Activated CD4-positive, alpha-beta T cell treated with anti-CD3 and anti-CD28 coated beads, Interleukin-2, amount 10 ng/mL, durations not matched to agents 7 days and 5 days (primary cell): ENCODE measurements around the gene LPP. TPM values are rescaled to one million over a fixed set of nuclear protein-coding genes. Genes with fewer than 3 reads are reported as not detected.

Experiments used
- CTCF ChIA-PET: fragments of 350-600 bp; sonication (Branson Sonifier 250); formaldehyde crosslinking; loops from one replicate; lab custom pipeline; 2021; ENCODE audit warnings: antibody characterized with exemption; lab: Charles Lee
- POLR2A ChIA-PET: fragments of 350-600 bp; sonication (Branson Sonifier 250); formaldehyde crosslinking; loops from one replicate; lab custom pipeline; 2021; ENCODE audit warnings: antibody characterized with exemption; lab: Charles Lee
- DNase-seq: peaks from one replicate; pipeline ENCODE4 v3.0.0-alpha.2; 2020
- H3K27ac Mint-ChIP-seq: one replicate; pipeline ENCODE4 v1.8.0; 2021; ENCODE audit warnings: mild to moderate bottlenecking, moderate library complexity, mixed read lengths
- H3K27me3 Mint-ChIP-seq: one replicate; pipeline ENCODE4 v1.8.0; 2021; ENCODE audit warnings: mixed read lengths
- H3K36me3 Mint-ChIP-seq: one replicate; pipeline ENCODE4 v1.8.0; 2021; ENCODE audit warnings: low read depth, mixed read lengths
- H3K4me1 Mint-ChIP-seq: one replicate; pipeline ENCODE4 v1.8.0; 2021; ENCODE audit warnings: mixed read lengths
- H3K4me3 Mint-ChIP-seq: one replicate; pipeline ENCODE4 v1.8.0; 2021; ENCODE audit warnings: mild to moderate bottlenecking, moderate library complexity, mixed read lengths
- H3K9me3 Mint-ChIP-seq: one replicate; pipeline ENCODE4 v1.8.0; 2021; ENCODE audit warnings: mixed read lengths
- total RNA-seq, 2 experiments: library from RNA; stranded (reverse); gene quantifications; one replicate each; pipeline ENCODE4 v1.2.3, GENCODE V29; 2021

The LPP gene
- total RNA-seq, 2 experiments from 2014 or later: 63.6 to 70.3 TPM

DNA sequence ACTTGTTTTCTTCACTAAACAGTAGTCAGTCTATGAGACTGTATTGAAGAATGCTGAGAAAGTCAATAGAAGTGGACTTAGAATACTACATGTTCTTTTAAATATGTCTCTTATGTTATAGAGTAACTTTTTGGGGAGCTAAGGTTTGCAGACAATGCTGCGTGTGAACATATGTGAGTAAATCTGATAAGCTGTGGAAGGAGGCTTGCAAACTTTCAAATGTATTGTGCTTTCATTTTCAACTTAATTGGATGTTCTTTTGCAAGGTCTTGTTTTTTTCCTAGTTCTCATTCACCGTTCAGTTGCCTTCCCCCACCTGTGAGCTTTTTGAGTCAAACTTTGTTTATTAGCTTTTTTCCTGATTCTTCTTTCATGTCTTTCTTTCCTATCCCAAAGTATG, 176.2 kb downstream of the LPP start:
- CTCF ChIA-PET: interaction anchor here (1.3 to 1.9 kb wide), 2 partner anchors 13 to 590 kb away, joined by 4 to 6 read pairs; no protein-coding TSS in a partner anchor
- H3K27ac Mint-ChIP-seq: peak overlapping the region; percentile 79
- H3K4me3 Mint-ChIP-seq: peak overlapping the region; percentile 2

DNA sequence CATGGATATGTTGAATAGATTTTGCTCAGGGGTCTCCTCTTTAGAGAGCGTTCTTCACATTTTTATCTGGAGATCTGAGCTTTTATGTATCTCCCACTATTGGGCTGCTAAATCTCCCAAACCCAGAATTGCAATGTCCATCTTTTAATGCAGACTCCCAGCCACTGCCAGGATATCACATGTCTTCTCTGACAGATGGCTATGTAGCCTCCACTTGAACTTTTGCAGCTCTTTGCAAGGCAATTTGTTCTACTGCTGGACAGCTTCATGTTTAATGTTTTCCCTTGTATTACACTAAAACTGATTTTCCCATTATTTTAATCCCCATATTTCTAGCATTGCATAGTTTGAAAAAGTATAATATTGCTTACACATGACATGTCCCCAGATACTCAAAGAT, 177.2 kb downstream of the LPP start:
- CTCF ChIA-PET: interaction anchor here (0.5 to 1.9 kb wide), 7 partner anchors 10 to 591 kb away, joined by 3 to 6 read pairs (median 3); no protein-coding TSS in a partner anchor
- DNase-seq: no peak
- Mint-ChIP-seq H3K4me3 (no peak overlapping the region), H3K27me3 (no peaks in the 10 kb centered on the region), H3K4me1 (peaks cover 34% of the 10 kb centered on the region), H3K27ac (no peak overlapping the region), H3K9me3 (peaks cover 5% of the 10 kb centered on the region), H3K36me3 (peaks cover 27% of the 10 kb centered on the region)
- POLR2A ChIA-PET: no interaction called here

More for the DNA sequence above, 176.2 kb downstream of the LPP start:
- Mint-ChIP-seq H3K36me3 (peaks cover 34% of the 10 kb centered on the region), H3K4me1 (peaks cover 39% of the 10 kb centered on the region), H3K27me3 (no peaks in the 10 kb centered on the region), H3K9me3 (peaks cover 4% of the 10 kb centered on the region)
- POLR2A ChIA-PET: no interaction called here
- no peak for DNase-seq

DNA sequence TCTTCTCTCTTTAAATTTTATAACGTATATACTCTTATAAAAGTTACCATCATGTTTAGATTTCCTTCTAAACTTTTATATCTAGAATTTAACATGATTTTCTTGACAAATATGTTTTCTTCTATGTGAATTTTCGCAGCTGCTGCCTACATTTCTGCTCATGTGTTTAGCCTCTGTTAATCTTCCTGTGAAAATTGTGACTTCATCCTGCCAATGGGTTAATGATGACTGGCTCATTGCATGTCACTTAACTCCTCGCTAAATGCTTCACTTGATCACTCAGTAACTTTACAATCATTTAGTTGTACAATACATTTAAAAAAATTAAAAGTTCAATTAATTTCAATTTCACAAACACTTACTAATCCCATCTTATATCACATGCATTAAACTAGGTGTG, 178.1 kb downstream of the LPP start:
- no peak overlapping the region for H3K27ac Mint-ChIP-seq
- ChIA-PET POLR2A (no interaction called here), CTCF (interaction anchor here (0.5 to 1.6 kb wide), 5 partner anchors 9 to 592 kb away, joined by 3 to 5 read pairs (median 3); no protein-coding TSS in a partner anchor)
- peaks cover 31% of the 10 kb centered on the region for H3K4me1 Mint-ChIP-seq
- H3K27me3 Mint-ChIP-seq: no peaks in the 10 kb centered on the region
- H3K9me3 Mint-ChIP-seq: peaks cover 5% of the 10 kb centered on the region
- peaks cover 21% of the 10 kb centered on the region for H3K36me3 Mint-ChIP-seq
- H3K4me3 Mint-ChIP-seq: no peak overlapping the region
- DNase-seq: no peak

DNA sequence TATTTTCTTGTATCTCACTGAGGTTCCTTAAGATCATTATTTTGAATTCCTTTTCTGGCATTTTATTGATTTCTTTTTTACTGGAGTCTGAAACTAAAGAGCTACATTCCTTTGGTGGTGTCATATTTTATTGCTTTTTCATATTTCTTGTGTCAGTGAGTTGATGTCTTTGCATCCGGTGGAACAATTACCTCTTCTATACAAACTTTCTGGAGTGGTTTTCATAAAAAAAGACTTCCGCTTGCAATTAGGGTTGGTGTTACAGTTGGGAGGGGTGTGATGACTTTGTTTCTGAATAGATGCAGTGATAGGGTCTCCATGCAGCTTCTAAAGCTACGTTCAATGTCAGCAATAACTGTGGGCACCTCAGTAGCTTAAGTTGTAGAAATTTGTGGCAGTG, 181.7 kb downstream of the LPP start:
- ChIA-PET POLR2A (no interaction called here), CTCF (interaction anchor here (0.6 kb wide), 1 partner anchor 600 kb away, joined by 3 read pairs; no protein-coding TSS in a partner anchor)
- peaks cover 5% of the 10 kb centered on the region for H3K9me3 Mint-ChIP-seq
- no peak for DNase-seq
- no peak overlapping the region for H3K4me3 Mint-ChIP-seq
- H3K4me1 Mint-ChIP-seq: peaks cover 34% of the 10 kb centered on the region
- no peaks in the 10 kb centered on the region for H3K27me3 Mint-ChIP-seq
- no peak overlapping the region for H3K27ac Mint-ChIP-seq
- H3K36me3 Mint-ChIP-seq: peaks cover 19% of the 10 kb centered on the region

DNA sequence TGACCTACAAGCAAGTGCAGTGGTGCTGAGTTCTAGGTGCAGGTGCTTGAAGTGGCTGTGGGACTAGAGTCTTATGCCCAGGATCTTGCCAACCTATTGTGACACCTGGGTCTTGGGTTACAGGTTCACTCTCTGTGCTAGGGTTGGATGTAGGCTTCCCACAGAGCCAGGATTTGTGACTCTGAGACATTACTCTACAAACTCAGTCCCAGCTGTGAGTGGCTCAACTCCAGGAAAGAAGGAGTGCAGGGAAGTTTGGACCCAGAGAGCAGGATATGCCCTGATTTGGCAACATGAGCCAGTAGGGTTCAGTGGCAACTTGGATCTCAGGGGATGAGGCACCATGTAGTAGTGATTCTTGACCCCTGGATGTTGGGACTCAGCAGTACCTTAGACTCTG, 182.2 kb downstream of the LPP start:
- Mint-ChIP-seq H3K27ac (no peak overlapping the region), H3K9me3 (peaks cover 5% of the 10 kb centered on the region), H3K4me1 (peaks cover 30% of the 10 kb centered on the region), H3K36me3 (peaks cover 16% of the 10 kb centered on the region), H3K27me3 (no peaks in the 10 kb centered on the region), H3K4me3 (no peak overlapping the region)
- DNase-seq: no peak
- POLR2A ChIA-PET: no interaction called here
- CTCF ChIA-PET: interaction anchor here (0.6 to 1.3 kb wide), 2 partner anchors 596 to 600 kb away, joined by 3 to 4 read pairs; no protein-coding TSS in a partner anchor

DNA sequence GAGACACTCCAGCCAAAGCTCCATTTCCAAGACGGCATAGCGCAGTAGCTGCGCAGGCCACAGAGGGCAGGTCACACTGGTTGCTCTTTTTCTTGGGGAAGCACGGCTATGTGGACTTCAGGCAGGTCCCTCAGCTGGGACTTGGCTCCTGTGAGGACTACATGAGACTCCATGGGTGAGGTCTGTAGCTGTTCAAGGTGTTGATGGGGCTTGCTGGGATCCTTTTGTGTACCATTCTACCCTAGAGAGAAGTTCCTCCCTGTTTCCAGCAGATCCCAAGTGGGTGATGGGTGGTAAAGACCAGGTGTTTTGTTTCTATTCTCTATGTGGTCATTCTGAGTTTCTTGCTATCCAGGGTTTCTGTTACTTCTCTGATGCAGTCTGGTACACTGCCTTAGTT, 183.3 kb downstream of the LPP start:
- Mint-ChIP-seq H3K9me3 (peaks cover 5% of the 10 kb centered on the region), H3K27me3 (no peaks in the 10 kb centered on the region), H3K36me3 (peaks cover 22% of the 10 kb centered on the region), H3K4me3 (no peak overlapping the region), H3K4me1 (peaks cover 30% of the 10 kb centered on the region), H3K27ac (no peak overlapping the region)
- ChIA-PET CTCF (interaction anchor here (1.0 to 5.1 kb wide), 5 partner anchors 9 to 597 kb away, joined by 4 to 19 read pairs (median 5); no protein-coding TSS in a partner anchor), POLR2A (no interaction called here)
- no peak for DNase-seq

DNA sequence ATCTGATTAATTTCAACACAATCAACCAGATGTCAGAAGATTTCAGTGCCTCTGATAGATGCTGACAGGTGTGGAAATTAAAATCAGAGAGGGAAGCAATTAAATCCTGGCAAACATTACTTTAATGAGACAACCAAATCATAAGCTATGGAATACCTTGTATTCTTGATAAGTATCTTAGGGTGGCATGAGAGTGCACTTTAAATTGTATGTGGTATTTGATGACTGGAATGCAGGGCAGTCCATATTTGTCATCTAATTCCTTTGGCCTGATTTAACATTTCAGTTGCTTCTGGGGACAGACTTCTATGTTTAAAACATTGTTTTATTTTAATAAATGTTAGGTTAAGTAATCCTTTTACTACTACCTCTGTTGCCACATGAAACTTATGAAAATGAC, 184.1 kb downstream of the LPP start:
- H3K36me3 Mint-ChIP-seq: peaks cover 23% of the 10 kb centered on the region
- DNase-seq: no peak
- ChIA-PET POLR2A (no interaction called here), CTCF (interaction anchor here (0.5 to 5.1 kb wide), 5 partner anchors 10 to 291 kb away, joined by 3 to 19 read pairs (median 5); no protein-coding TSS in a partner anchor)
- peaks cover 30% of the 10 kb centered on the region for H3K4me1 Mint-ChIP-seq
- H3K27me3 Mint-ChIP-seq: no peaks in the 10 kb centered on the region
- no peak overlapping the region for H3K4me3 Mint-ChIP-seq
- H3K9me3 Mint-ChIP-seq: peaks cover 5% of the 10 kb centered on the region
- no peak overlapping the region for H3K27ac Mint-ChIP-seq

DNA sequence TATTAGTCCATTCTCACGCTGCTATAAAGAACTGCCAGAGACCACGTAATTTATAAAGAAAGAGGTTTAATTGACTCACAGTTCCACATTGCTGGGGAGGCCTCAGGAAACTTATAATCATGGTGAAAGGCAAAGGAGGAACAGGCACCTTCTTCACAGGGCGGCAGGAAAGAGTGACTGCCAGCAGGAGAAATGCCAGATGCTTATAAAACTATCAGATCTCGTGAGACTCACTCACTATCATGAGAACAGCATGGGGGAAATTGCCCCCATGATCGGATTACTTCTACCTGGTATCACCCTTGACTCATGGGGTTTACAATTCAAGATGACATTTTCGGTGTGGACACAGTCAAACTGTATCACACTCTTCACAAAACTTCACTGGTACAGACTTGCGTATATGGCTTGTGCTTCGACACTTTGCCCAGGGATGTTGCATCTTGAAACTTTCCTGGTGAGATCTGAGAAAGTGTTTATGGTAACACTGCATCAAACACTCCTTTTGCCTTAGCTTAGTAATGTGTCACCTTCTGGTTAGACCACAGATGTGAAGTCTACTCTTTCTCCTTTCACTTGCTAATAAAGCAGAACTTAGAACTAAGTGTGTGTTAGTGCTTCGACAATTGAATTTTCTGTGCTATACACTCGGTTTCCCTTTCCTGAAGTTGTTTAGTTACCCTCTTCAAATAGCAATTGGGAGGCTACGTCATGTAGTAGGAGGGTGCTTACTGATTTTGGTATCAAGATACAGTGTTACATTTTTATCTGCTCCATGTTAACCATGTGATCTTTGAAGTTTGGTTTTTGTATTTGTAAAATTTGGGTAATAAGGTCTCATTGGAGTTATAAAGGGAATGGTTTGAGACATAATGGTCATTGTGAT, 185.7 kb downstream of the LPP start:
- peak overlapping the region; percentile 42 for H3K4me3 Mint-ChIP-seq
- peaks cover 5% of the 10 kb centered on the region for H3K9me3 Mint-ChIP-seq
- H3K36me3 Mint-ChIP-seq: peaks cover 24% of the 10 kb centered on the region
- no peaks in the 10 kb centered on the region for H3K27me3 Mint-ChIP-seq
- ChIA-PET POLR2A (no interaction called here), CTCF (interaction anchor here (0.8 to 5.1 kb wide), 4 partner anchors 9 to 601 kb away, joined by 3 to 19 read pairs (median 4); no protein-coding TSS in a partner anchor)
- peak overlapping the region; percentile 86 for H3K27ac Mint-ChIP-seq
- peaks cover 30% of the 10 kb centered on the region for H3K4me1 Mint-ChIP-seq
- peak; percentile 43 for DNase-seq

DNA sequence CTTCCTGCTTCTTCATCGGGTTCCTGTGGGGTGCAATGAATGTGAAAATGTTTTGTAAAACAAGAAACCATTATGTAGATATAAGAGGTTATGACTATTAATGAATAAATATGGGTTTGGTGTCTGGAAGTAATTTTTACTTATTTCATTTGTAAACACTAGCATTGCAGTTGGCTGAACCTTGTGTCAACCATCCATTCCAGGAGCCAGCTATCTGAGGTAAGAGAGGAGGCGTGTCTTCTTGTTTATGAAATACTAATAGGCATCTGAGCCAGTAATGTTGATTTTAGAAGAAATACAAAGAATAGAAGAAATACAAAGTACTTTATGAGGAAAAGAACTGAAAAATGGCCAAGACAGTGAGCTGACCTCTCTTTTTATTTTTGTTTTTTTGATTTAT, 187.5 kb downstream of the LPP start:
- no peaks in the 10 kb centered on the region for H3K9me3 Mint-ChIP-seq
- peaks cover 20% of the 10 kb centered on the region for H3K36me3 Mint-ChIP-seq
- no peak overlapping the region for H3K4me3 Mint-ChIP-seq
- no peaks in the 10 kb centered on the region for H3K27me3 Mint-ChIP-seq
- H3K27ac Mint-ChIP-seq: no peak overlapping the region
- DNase-seq: no peak
- CTCF ChIA-PET: interaction anchor here (0.6 to 5.1 kb wide), 4 partner anchors 9 to 601 kb away, joined by 3 to 19 read pairs (median 6); no protein-coding TSS in a partner anchor
- H3K4me1 Mint-ChIP-seq: peaks cover 30% of the 10 kb centered on the region
- POLR2A ChIA-PET: no interaction called here

DNA sequence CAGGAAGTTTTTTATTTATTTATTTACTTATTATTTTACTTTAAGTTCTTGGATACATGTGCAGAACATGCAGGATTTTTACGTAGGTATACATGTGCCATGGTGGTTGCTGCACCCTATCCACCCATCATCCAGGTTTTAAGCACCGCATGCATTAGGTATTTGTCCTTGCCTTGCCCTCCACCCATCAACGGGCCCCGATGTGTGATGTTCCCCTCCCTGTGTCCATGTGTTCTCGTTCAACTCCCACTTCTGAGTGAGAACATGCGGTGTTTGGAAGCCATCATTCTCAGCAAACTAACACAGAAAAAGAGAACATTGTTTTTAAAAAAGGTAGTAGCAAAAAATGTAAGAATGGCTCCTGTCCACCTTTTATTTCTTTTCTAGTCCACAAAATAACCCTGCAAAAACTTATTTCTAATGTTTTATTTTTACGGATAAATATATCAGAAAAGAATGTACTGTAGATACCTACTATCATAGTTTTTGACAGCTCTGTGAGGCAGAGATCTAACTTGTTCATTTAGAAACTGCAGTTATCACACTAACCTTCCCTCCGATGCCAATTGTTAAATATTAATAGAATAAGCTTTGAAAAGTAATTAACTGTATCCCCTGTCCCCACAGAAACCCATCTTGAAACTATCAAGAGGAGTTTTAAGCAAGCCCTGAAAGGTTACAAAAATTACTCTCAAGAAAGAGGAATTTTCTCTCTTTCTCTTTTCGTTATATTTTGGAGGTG, 189.2 kb downstream of the LPP start:
- ChIA-PET CTCF (interaction anchor here (0.8 kb wide), 1 partner anchor 12 kb away, joined by 3 read pairs; no protein-coding TSS in a partner anchor), POLR2A (no interaction called here)
- no peaks in the 10 kb centered on the region for H3K27me3 Mint-ChIP-seq
- H3K36me3 Mint-ChIP-seq: peaks cover 22% of the 10 kb centered on the region
- DNase-seq: no peak
- H3K4me3 Mint-ChIP-seq: no peak overlapping the region
- no peaks in the 10 kb centered on the region for H3K9me3 Mint-ChIP-seq
- peaks cover 28% of the 10 kb centered on the region for H3K4me1 Mint-ChIP-seq
- H3K27ac Mint-ChIP-seq: no peak overlapping the region

DNA sequence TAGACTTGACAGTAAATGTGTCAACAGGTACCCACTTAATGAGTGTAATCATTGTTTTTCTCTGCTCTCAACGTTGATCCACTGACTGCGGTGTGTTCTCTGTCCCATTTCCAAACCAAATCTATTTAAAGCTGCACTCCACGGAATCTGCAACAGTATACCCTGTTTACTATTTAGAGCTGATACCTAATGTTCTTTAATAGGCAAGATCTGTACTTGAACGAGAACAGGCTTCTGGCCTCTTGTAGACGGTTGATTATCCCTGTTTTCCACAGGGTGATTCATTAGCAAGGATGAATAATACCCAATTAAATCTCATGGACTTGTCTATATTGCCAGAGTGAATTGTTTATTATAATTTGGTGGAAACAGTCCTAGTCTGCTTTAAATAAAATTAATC, 189.9 kb downstream of the LPP start:
- DNase-seq: no peak
- Mint-ChIP-seq H3K27me3 (no peaks in the 10 kb centered on the region), H3K4me3 (no peak overlapping the region), H3K4me1 (peaks cover 22% of the 10 kb centered on the region), H3K27ac (no peak overlapping the region), H3K9me3 (no peaks in the 10 kb centered on the region), H3K36me3 (peaks cover 24% of the 10 kb centered on the region)
- POLR2A ChIA-PET: no interaction called here
- CTCF ChIA-PET: no interaction called here

DNA sequence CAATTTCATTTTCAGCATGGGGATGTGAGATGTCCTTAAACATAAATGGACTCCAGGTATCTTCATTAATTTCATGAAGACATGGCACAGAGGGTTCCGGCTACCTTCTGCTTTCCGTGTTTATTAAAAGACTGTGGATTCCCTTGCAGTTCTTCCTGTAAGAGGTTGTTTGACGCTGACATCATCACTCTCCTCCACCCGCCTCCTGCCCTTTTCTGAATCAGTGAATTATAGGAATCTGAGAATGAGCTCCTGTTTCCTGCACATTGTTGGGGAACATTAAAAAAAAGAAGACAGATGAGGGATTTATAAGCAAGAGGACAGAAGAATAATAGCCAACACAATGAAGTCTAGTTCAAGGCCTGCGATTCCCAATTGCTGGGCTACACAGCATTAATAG, 191.3 kb downstream of the LPP start:
- H3K27me3 Mint-ChIP-seq: no peaks in the 10 kb centered on the region

More for the DNA sequence above, 191.3 kb downstream of the LPP start:
- no peak overlapping the region for H3K27ac Mint-ChIP-seq
- no peaks in the 10 kb centered on the region for H3K9me3 Mint-ChIP-seq
- ChIA-PET POLR2A (no interaction called here), CTCF (interaction anchor here (1.1 kb wide), 1 partner anchor 16 kb away, joined by 3 read pairs; no protein-coding TSS in a partner anchor)
- H3K4me3 Mint-ChIP-seq: no peak overlapping the region
- no peak for DNase-seq
- H3K4me1 Mint-ChIP-seq: peaks cover 8% of the 10 kb centered on the region
- peaks cover 19% of the 10 kb centered on the region for H3K36me3 Mint-ChIP-seq
